WTC11 (cell line): Measurements from ENCODE around the gene SOCS3.

Experiments used
- JUN ChIP-seq: sonication (generic); formaldehyde crosslinking; IDR thresholded peaks from 2 replicates; pipeline ENCODE4 v1.8.0; 2023; ENCODE audit warnings: mild to moderate bottlenecking, missing genetic modification reagents
- TF ChIP-seq, protein P1 (sequence below): sonication (generic); formaldehyde crosslinking; IDR thresholded peaks from 2 replicates; pipeline ENCODE4 v1.8.0; 2022; ENCODE audit warnings: missing genetic modification reagents

DNA sequence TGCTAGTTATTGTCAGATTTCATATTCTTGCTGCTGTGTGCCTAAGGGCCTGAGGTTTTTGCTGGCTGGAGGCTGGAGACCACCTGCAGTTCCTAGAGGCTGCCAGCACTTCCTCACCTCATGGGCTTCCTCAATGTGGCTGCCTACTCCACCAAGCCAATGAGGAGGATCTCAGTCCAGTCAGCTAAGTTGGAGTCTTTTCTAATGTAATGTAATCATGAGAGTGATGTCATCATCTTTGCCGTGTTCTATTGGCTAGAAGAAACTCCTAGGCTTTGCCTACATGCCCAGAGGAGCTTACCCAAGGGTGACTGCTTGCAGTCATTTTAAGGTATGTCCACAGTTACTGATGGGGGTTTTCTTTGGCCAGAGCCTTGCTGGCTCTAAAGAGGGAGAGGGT lies 53.0 kb downstream of the SOCS3 start:
- no peak for TF ChIP-seq JUN (CRISPR knock-in tag)
- TF ChIP-seq, protein P1, sequence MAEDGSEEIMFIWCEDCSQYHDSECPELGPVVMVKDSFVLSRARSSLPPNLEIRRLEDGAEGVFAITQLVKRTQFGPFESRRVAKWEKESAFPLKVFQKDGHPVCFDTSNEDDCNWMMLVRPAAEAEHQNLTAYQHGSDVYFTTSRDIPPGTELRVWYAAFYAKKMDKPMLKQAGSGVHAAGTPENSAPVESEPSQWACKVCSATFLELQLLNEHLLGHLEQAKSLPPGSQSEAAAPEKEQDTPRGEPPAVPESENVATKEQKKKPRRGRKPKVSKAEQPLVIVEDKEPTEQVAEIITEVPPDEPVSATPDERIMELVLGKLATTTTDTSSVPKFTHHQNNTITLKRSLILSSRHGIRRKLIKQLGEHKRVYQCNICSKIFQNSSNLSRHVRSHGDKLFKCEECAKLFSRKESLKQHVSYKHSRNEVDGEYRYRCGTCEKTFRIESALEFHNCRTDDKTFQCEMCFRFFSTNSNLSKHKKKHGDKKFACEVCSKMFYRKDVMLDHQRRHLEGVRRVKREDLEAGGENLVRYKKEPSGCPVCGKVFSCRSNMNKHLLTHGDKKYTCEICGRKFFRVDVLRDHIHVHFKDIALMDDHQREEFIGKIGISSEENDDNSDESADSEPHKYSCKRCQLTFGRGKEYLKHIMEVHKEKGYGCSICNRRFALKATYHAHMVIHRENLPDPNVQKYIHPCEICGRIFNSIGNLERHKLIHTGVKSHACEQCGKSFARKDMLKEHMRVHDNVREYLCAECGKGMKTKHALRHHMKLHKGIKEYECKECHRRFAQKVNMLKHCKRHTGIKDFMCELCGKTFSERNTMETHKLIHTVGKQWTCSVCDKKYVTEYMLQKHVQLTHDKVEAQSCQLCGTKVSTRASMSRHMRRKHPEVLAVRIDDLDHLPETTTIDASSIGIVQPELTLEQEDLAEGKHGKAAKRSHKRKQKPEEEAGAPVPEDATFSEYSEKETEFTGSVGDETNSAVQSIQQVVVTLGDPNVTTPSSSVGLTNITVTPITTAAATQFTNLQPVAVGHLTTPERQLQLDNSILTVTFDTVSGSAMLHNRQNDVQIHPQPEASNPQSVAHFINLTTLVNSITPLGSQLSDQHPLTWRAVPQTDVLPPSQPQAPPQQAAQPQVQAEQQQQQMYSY (CRISPR knock-in tag) = no peak
